Right lung (tissue), 5 donors: ENCODE results near the gene SORCS2. TPM values are rescaled to one million over a fixed set of nuclear protein-coding genes. Genes with fewer than 3 reads are reported as not detected.
"Not testable (repeated sequence)": the region's sequence is repeated elsewhere in the genome, so short reads cannot be mapped to it uniquely, and the experiment has no call there.

Source experiments
- DNase-seq, 2 donors: peaks; one replicate each; pipeline ENCODE4 v3.0.0-alpha.2; 2013
- polyA plus RNA-seq, 5 donors: library from polyadenylated mRNA; unstranded; fragments of 120-200 nt; gene quantifications; one replicate each; pipeline versions ENCODE4 v1.2.1 to v1.2.3, GENCODE V29; 2013; ENCODE audit warnings: inconsistent platforms in 1 of 5, low replicate concordance in 1 of 5; ENCODE audit not compliant: insufficient read length in 5 of 5, insufficient read depth in 1 of 5

SORCS2 gene
- polyA plus RNA-seq, 5 donors = 4.8 to 8.6 (median 5.8) TPM

GRCh38 chr4:7441201-7441600, 248.9 kb downstream of the SORCS2 start:
- DNase-seq = no peak

GRCh38 chr4:7442574-7443162, 250.3 kb downstream of the SORCS2 start:
- DNase-seq = no peak

GRCh38 chr4:7444314-7444713, 252.0 kb downstream of the SORCS2 start:
- no peak for DNase-seq

GRCh38 chr4:7444731-7445130, 252.4 kb downstream of the SORCS2 start:
- no peak for DNase-seq

DNA sequence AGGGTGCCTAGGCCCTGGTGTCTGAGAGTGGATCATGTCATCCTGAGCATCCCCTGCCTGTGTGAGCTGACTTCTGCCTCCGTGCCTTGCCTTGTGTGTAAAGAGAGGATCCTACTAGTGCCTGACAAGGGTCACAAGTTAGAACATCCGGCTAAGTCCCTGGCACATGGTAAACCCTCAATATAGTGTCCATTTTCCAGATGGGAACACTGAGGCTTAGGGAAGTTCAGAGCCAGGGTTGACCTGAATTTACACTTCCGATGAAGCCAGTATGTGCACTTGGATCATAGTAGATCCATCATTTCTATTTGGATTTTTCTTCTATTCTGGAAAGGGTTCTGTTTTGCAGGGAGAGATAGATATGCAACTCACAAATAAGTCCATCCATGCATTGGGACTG, 254.9 kb downstream of the SORCS2 start:
- DNase-seq = no peak

DNA sequence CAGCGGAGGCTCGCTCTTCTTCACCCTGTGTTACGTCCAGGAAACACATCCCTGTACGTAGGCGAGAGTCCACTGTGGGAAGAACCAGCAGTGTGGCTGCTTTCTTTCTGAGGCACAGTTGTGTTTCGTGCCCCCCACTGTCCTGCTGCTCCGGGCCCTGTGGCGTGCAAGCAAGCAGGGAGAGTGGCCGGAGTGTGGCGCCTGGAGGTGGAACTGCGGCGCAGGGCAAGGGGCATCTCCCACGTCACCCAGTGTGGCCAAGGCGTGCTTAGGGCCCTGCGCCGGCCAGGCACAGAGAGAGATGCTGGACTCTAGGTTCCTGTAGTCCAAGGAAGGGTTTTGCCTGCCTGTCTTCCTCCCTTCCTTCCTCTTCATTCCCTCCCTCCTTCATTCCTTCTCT, 255.7 kb downstream of the SORCS2 start:
- DNase-seq = no peak

DNA sequence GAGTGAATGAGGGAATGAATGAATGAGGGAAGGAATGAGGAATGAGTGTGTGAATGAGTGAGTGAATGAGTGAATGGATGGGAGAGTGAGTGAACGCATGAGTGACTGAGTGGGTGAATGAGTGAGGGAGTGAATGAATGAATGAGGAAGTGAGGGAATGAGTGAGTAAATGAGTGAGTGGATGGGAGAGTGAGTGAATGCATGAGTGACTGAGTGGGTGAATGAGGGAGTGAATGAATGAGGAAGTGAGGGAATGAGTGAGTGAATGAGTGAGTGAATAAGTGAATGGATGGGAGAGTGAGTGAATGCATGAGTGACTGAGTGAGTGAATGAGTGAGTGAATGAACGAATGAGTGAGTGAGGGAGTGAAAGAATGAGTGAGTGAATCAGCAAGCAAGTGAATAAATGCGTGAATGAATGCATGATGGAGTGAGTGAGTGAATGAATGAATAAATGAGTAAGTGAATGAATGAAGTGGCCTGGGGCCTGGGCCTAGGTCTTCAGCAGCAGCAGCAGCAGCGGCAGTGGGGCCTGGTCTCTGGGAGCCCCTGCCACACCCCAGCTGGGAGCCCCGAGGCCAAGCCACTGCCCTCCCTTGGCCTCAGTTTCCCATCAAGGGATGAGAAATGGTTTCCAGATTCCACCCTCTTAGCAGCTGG, 258.6 kb downstream of the SORCS2 start:
- DNase-seq = no peak

- DNase-seq = no peak
These were observed 259.1 kb downstream of the SORCS2 start for GRCh38 chr4:7451434-7451789.

DNA sequence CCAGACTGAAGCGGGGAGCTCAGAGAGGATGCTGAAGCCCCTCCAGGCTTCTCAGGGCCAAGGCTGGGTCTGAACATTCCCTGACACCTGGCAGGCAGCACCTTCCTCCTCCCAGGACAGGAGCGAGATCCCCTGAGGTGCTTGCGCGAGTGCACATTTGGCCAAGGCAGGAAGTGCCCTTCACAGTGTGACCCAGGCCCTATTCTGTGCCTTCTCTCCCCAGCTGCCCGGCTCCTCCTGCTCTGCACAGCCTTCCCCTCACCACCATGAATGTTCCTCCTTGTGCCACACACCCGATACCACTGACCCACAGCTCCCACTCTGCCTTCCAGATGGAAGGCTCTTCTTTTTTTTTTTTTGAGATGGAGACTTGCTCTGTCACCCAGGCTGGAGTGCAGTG, 259.5 kb downstream of the SORCS2 start:
- DNase-seq = no peak

GRCh38 chr4:7452802-7453201, 260.5 kb downstream of the SORCS2 start:
- DNase-seq = not testable (repeated sequence)

- no peak for DNase-seq
These were observed 265.1 kb downstream of the SORCS2 start for GRCh38 chr4:7457201-7458065.

DNA sequence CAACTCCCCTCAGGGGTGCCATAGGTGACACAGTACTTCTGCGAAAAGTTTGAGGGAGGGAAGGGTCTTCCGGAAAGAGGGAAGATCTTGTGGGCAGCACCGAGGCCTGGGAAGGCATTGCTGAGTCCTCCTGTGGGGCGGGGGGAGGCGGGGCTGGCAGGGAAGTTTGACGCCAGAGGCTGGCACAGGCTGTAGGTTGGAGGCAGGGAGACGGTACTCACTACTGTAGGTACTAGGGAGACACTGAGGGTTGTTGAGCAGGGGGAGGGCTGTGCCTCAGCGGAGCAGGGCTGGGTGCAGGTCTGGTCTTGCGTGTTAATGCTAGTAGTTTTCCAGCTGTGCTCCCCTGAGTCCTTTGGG, 265.7 kb downstream of the SORCS2 start:
- no peak for DNase-seq

GRCh38 chr4:7458477-7458876, 266.1 kb downstream of the SORCS2 start:
- DNase-seq = no peak

DNA sequence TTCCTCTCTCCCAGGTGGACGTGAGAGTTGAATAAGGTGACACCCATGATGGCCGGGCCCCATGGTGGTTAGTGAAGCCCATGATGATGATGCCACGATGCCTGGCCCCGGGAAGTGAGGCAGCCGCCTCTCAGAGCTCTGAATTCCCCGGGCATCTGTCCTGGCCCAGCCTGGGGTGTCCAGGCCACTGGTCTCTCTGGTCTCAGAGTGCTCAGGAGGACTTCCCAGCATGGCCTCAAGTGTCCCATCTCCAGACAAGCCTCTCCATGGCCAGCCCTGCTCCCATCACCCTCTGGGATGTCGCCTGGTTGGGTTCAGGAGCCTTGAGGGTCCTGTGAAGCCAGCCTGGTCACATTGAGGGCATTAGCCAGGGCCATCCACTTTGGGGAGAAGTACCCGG, 267.1 kb downstream of the SORCS2 start:
- DNase-seq = no peak

GRCh38 chr4:7460566-7460965, 268.2 kb downstream of the SORCS2 start:
- DNase-seq = no peak

GRCh38 chr4:7461230-7461629, 268.9 kb downstream of the SORCS2 start:
- DNase-seq = no peak

GRCh38 chr4:7462509-7462971, 270.2 kb downstream of the SORCS2 start:
- DNase-seq = no peak

DNA sequence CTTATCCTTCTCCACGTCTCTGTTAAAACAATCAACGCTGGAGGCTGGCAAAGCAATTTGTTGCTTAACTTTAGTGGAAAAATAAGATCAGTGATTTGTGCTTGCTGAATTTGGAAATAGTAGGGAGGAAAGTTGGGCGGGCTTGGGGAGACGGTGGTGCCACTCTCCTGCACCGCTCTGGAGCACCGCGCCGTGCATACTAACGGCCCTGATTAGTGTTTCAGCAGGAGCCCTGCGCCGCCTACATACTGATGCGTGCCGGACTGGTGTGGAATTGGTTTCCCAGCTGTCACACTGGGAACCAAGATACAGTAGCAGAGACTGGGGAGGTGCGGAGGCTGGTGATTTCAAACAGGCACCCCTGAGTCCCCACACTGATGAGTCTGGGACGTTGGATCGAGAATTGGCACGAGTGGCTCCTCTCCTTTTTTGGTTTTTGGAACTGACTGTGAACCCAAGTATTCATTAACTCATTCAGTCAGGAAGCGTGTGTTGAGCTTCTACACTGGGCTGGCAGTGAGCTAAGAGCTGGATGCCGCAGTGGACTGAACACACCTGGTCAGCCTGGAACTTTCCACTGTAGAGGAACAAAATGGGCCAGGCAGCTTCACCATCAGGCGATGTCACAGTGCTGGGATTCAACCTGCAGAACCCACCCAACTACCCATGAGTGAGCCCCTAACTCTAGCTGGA, 271.4 kb downstream of the SORCS2 start:
- DNase-seq = no peak

GRCh38 chr4:7464259-7464655, 271.9 kb downstream of the SORCS2 start:
- no peak for DNase-seq

- DNase-seq = no peak
These were observed 272.7 kb downstream of the SORCS2 start for GRCh38 chr4:7465017-7465416.

- DNase-seq = no peak
These were observed 273.9 kb downstream of the SORCS2 start for GRCh38 chr4:7466215-7466614.

DNA sequence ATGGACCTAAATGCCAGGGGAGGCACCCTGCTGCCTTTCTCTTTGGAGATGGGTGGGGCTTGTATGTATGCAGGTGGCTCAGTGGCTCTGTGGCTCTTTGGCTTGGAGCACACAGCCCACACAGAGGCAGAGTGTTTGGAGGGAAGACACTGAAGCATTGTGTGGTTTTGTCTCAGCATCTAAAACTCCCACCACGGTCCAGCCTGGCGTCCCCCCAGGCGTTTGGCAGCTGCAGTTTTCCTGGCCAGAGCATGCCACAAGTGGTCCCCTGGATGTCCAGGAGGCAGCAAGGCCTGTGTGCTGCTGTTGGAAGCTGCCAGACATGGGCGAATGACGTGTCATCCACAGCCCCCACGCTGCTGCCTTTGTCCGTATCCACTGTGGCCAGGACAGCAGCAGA, 274.6 kb downstream of the SORCS2 start:
- no peak for DNase-seq
